ENCODE measurements around the gene MAP3K7. TPM values are rescaled to one million over a fixed set of nuclear protein-coding genes. Genes with fewer than 3 reads are reported as not detected.
"Not testable (repeated sequence)": the region's sequence is repeated elsewhere in the genome, so short reads cannot be mapped to it uniquely, and the experiment has no call there.

The MAP3K7 gene
- total RNA-seq, 5 donors from 2014 or later (not counting 1 experiment from before 2014, with no cell fraction given), result 21.1 to 25.6 (median 24.2) TPM

GRCh38 chr6:90572856-90573255 is 14.0 kb downstream of the MAP3K7 start:
- no peak overlapping the region for H3K27ac Mint-ChIP-seq
- CTCF ChIA-PET, result interaction anchor here in 1 of 2 donors (0.6 kb wide), 1 partner anchor 725 kb away, joined by 4 read pairs; no protein-coding TSS in a partner anchor

GRCh38 chr6:90569223-90569622 is 17.6 kb downstream of the MAP3K7 start:
- Mint-ChIP-seq H3K4me3 (no peak overlapping the region), H3K27me3 (no peaks in the 10 kb centered on the region), H3K27ac (no peak overlapping the region), H3K4me1 (peaks cover 38 to 48% (median 45%) of the 10 kb centered on the region in 3 donors), H3K9me3 (no peaks in the 10 kb centered on the region), H3K36me3 (peaks cover 57% of the 10 kb centered on the region)
- no peaks in the 10 kb centered on the region for H3K27me3 ChIP-seq (replicated peaks in 1 of 2; ENCODE audit: control insufficient read depth in 2 of 2, extremely low read depth in 1 of 2, insufficient read depth in 2 of 2, low read length in 1 of 2)
- H3K4me1 ChIP-seq (ENCODE audit: control insufficient read depth in 1 of 2, extremely low read depth in 1 of 2, insufficient read depth in 2 of 2, low read length in 2 of 2), result no peaks in the 10 kb centered on the region
- ChIA-PET POLR2A (interaction anchor here (0.6 to 1.4 kb wide), 2 partner anchors 8 to 1097 kb away, joined by 3 to 4 read pairs; no protein-coding TSS in a partner anchor), CTCF (no interaction called here)
- DNase-seq (no peak), ATAC-seq (replicated peaks in 1 of 4) (no peak)
- H3K4me3 ChIP-seq (ENCODE audit: control insufficient read depth in 1 of 2, extremely low read depth in 1 of 2, low read length in 1 of 2), result no peak overlapping the region
- H3K27ac ChIP-seq (ENCODE audit: low read length), result no peak overlapping the region
- H3K9me3 ChIP-seq, result peaks cover 3% of the 10 kb centered on the region
- peaks cover 7 to 22% of the 10 kb centered on the region in 2 donors for H3K36me3 ChIP-seq (ENCODE audit: control insufficient read depth in 2 of 2, extremely low read depth in 1 of 2, insufficient read depth in 1 of 2, low read length in 1 of 2)

More at GRCh38 chr6:90572856-90573255, 14.0 kb downstream of the MAP3K7 start:
- Histone ChIP-seq H3K27ac (ENCODE audit: low read length) (no peak overlapping the region), H3K36me3 (ENCODE audit: control insufficient read depth in 2 of 2, extremely low read depth in 1 of 2, insufficient read depth in 1 of 2, low read length in 1 of 2) (peaks cover 7 to 23% of the 10 kb centered on the region in 2 donors), H3K4me3 (ENCODE audit: control insufficient read depth in 1 of 2, extremely low read depth in 1 of 2, low read length in 1 of 2) (no peak overlapping the region), H3K27me3 (replicated peaks in 1 of 2; ENCODE audit: control insufficient read depth in 2 of 2, extremely low read depth in 1 of 2, insufficient read depth in 2 of 2, low read length in 1 of 2) (no peaks in the 10 kb centered on the region), H3K4me1 (ENCODE audit: control insufficient read depth in 1 of 2, extremely low read depth in 1 of 2, insufficient read depth in 2 of 2, low read length in 2 of 2) (no peaks in the 10 kb centered on the region), H3K9me3 (peaks cover 3% of the 10 kb centered on the region)
- no peak for ATAC-seq (replicated peaks in 1 of 4)
- no CpG with 5 or more reads among the region's 2 CpGs for WGBS (ENCODE audit: insufficient coverage)
- H3K9me3 Mint-ChIP-seq, result no peaks in the 10 kb centered on the region
- peaks cover 20 to 33% (median 32%) of the 10 kb centered on the region in 3 donors for H3K4me1 Mint-ChIP-seq
- H3K4me3 Mint-ChIP-seq, result no peak overlapping the region
- DNase-seq, result no peak
- H3K36me3 Mint-ChIP-seq, result peaks cover 26% of the 10 kb centered on the region
- POLR2A ChIA-PET, result interaction anchor here in 1 of 2 donors (0.6 kb wide), 1 partner anchor 674 kb away, joined by 6 read pairs; no protein-coding TSS in a partner anchor
- H3K27me3 Mint-ChIP-seq, result no peaks in the 10 kb centered on the region

GRCh38 chr6:90567682-90568081 is 19.2 kb downstream of the MAP3K7 start:
- H3K4me3 ChIP-seq (ENCODE audit: control insufficient read depth in 1 of 2, extremely low read depth in 1 of 2, low read length in 1 of 2); ATAC-seq (replicated peaks in 1 of 4); H3K9me3 ChIP-seq; H3K4me3 Mint-ChIP-seq; H3K27me3 Mint-ChIP-seq; CTCF ChIA-PET; H3K4me1 ChIP-seq (ENCODE audit: control insufficient read depth in 1 of 2, extremely low read depth in 1 of 2, insufficient read depth in 2 of 2, low read length in 2 of 2); H3K27ac Mint-ChIP-seq; POLR2A ChIA-PET; H3K27me3 ChIP-seq (replicated peaks in 1 of 2; ENCODE audit: control insufficient read depth in 2 of 2, extremely low read depth in 1 of 2, insufficient read depth in 2 of 2, low read length in 1 of 2); H3K27ac ChIP-seq (ENCODE audit: low read length); H3K9me3 Mint-ChIP-seq; DNase-seq: not testable (repeated sequence)
- H3K36me3 ChIP-seq (ENCODE audit: control insufficient read depth in 2 of 2, extremely low read depth in 1 of 2, insufficient read depth in 1 of 2, low read length in 1 of 2), result peaks cover 0 to 22% of the 10 kb centered on the region in 2 donors
- Mint-ChIP-seq H3K36me3 (peaks cover 72% of the 10 kb centered on the region), H3K4me1 (peaks cover 47 to 52% (median 48%) of the 10 kb centered on the region in 3 donors)
- WGBS (ENCODE audit: insufficient coverage), result no CpG with 5 or more reads among the region's 1 CpG

- peaks cover 73% of the 10 kb centered on the region for H3K36me3 Mint-ChIP-seq
- peaks cover 45 to 49% (median 49%) of the 10 kb centered on the region in 3 donors for H3K4me1 Mint-ChIP-seq
- H3K9me3 Mint-ChIP-seq; H3K27ac ChIP-seq (ENCODE audit: low read length); POLR2A ChIA-PET; H3K27me3 Mint-ChIP-seq; H3K27me3 ChIP-seq (replicated peaks in 1 of 2; ENCODE audit: control insufficient read depth in 2 of 2, extremely low read depth in 1 of 2, insufficient read depth in 2 of 2, low read length in 1 of 2); H3K4me3 ChIP-seq (ENCODE audit: control insufficient read depth in 1 of 2, extremely low read depth in 1 of 2, low read length in 1 of 2); CTCF ChIA-PET; H3K9me3 ChIP-seq: not testable (repeated sequence)
- H3K27ac Mint-ChIP-seq, result peak overlapping the region; percentile 84 to 88
- WGBS (ENCODE audit: insufficient coverage), result 65% methylated on average over 4 of the region's 9 CpGs
- H3K4me1 ChIP-seq (ENCODE audit: control insufficient read depth in 1 of 2, extremely low read depth in 1 of 2, insufficient read depth in 2 of 2, low read length in 2 of 2), result peaks cover 0 to 14% of the 10 kb centered on the region in 2 experiments
- peak overlapping the region; percentile 13 to 59 (median 52) for H3K4me3 Mint-ChIP-seq
- ATAC-seq (replicated peaks in 1 of 4), result peak in 2 of 4 experiments; percentile 29 to 41
- peaks cover 0 to 16% of the 10 kb centered on the region in 2 donors for H3K36me3 ChIP-seq (ENCODE audit: control insufficient read depth in 2 of 2, extremely low read depth in 1 of 2, insufficient read depth in 1 of 2, low read length in 1 of 2)
- DNase-seq, result peak in 34 of 35 experiments; percentile 6 to 67 (median 24)
Measured at GRCh38 chr6:90562341-90562740, 24.5 kb downstream of the MAP3K7 start.

GRCh38 chr6:90559931-90560330 is 26.9 kb downstream of the MAP3K7 start:
- peaks cover 0 to 26% of the 10 kb centered on the region in 2 donors for H3K36me3 ChIP-seq (ENCODE audit: control insufficient read depth in 2 of 2, extremely low read depth in 1 of 2, insufficient read depth in 1 of 2, low read length in 1 of 2)
- DNase-seq (no peak), ATAC-seq (replicated peaks in 1 of 4) (no peak)
- no peaks in the 10 kb centered on the region for H3K27me3 ChIP-seq (replicated peaks in 1 of 2; ENCODE audit: control insufficient read depth in 2 of 2, extremely low read depth in 1 of 2, insufficient read depth in 2 of 2, low read length in 1 of 2)
- Mint-ChIP-seq H3K36me3 (peaks cover 66% of the 10 kb centered on the region), H3K27ac (peak overlapping the region in 1 of 2 donors; percentile 19), H3K4me3 (no peak overlapping the region), H3K4me1 (peaks cover 31 to 38% (median 35%) of the 10 kb centered on the region in 3 donors), H3K9me3 (no peaks in the 10 kb centered on the region), H3K27me3 (no peaks in the 10 kb centered on the region)
- POLR2A ChIA-PET, result interaction anchor here in 1 of 2 donors (0.6 kb wide), 1 partner anchor 736 kb away, joined by 5 read pairs; no protein-coding TSS in a partner anchor
- WGBS (ENCODE audit: insufficient coverage), result 88% methylated on average over 1 of the region's 4 CpGs
- no peak overlapping the region for H3K4me3 ChIP-seq (ENCODE audit: control insufficient read depth in 1 of 2, extremely low read depth in 1 of 2, low read length in 1 of 2)
- no peaks in the 10 kb centered on the region for H3K9me3 ChIP-seq
- CTCF ChIA-PET, result no interaction called here
- peaks cover 0 to 14% of the 10 kb centered on the region in 2 experiments for H3K4me1 ChIP-seq (ENCODE audit: control insufficient read depth in 1 of 2, extremely low read depth in 1 of 2, insufficient read depth in 2 of 2, low read length in 2 of 2)
- H3K27ac ChIP-seq (ENCODE audit: low read length), result no peak overlapping the region

- peaks cover 54% of the 10 kb centered on the region for H3K36me3 Mint-ChIP-seq
- H3K27ac ChIP-seq (ENCODE audit: low read length), result no peak overlapping the region
- WGBS (ENCODE audit: insufficient coverage), result no CpG with 5 or more reads among the region's 1 CpG
- peaks cover 0 to 2% of the 10 kb centered on the region in 2 experiments for H3K4me1 ChIP-seq (ENCODE audit: control insufficient read depth in 1 of 2, extremely low read depth in 1 of 2, insufficient read depth in 2 of 2, low read length in 2 of 2)
- no peak overlapping the region for H3K27ac Mint-ChIP-seq
- POLR2A ChIA-PET, result no interaction called here
- no peak overlapping the region for H3K4me3 Mint-ChIP-seq
- no peaks in the 10 kb centered on the region for H3K27me3 Mint-ChIP-seq
- no peaks in the 10 kb centered on the region for H3K9me3 ChIP-seq
- H3K27me3 ChIP-seq (replicated peaks in 1 of 2; ENCODE audit: control insufficient read depth in 2 of 2, extremely low read depth in 1 of 2, insufficient read depth in 2 of 2, low read length in 1 of 2), result no peaks in the 10 kb centered on the region
- peaks cover 4 to 10% (median 8%) of the 10 kb centered on the region in 3 donors for H3K4me1 Mint-ChIP-seq
- no peaks in the 10 kb centered on the region for H3K9me3 Mint-ChIP-seq
- no peak overlapping the region for H3K4me3 ChIP-seq (ENCODE audit: control insufficient read depth in 1 of 2, extremely low read depth in 1 of 2, low read length in 1 of 2)
- CTCF ChIA-PET, result no interaction called here
- no peak for DNase-seq
- peaks cover 0 to 39% of the 10 kb centered on the region in 2 donors for H3K36me3 ChIP-seq (ENCODE audit: control insufficient read depth in 2 of 2, extremely low read depth in 1 of 2, insufficient read depth in 1 of 2, low read length in 1 of 2)
- ATAC-seq (replicated peaks in 1 of 4), result no peak
Measured at GRCh38 chr6:90557006-90557405, 29.9 kb downstream of the MAP3K7 start.
